Mononuclear cell (primary cell): ENCODE measurements around the gene DIP2B. TPM values are rescaled to one million over a fixed set of nuclear protein-coding genes. Genes with fewer than 3 reads are reported as not detected.

Experiments used
- H3K27me3 ChIP-seq: 2 replicates; pipeline ENCODE4 v1.6.0; 2011; ENCODE audit warnings: low read length, control low read depth; ENCODE audit not compliant: insufficient read depth
- H3K4me1 ChIP-seq: 2 replicates; pipeline ENCODE4 v1.5.1; 2011; ENCODE audit warnings: mild to moderate bottlenecking, low read length, control low read depth; ENCODE audit not compliant: insufficient read depth
- H3K4me3 ChIP-seq: 2 replicates; pipeline ENCODE4 v1.5.1; 2011; ENCODE audit warnings: mild to moderate bottlenecking, low read length, moderate library complexity
- H3K9me3 ChIP-seq: 2 replicates; pipeline ENCODE4 v1.5.1; 2011; ENCODE audit warnings: low read depth, mild to moderate bottlenecking, control low read depth, low read length
- total RNA-seq: library from RNA; depleted of rRNA; stranded (reverse); fragments of >200 nt; gene quantifications from one replicate; pipeline ENCODE4 v1.2.3, GENCODE V29; 2012

DIP2B gene
- total RNA-seq, 1 donor, result 39.9 TPM

DNA sequence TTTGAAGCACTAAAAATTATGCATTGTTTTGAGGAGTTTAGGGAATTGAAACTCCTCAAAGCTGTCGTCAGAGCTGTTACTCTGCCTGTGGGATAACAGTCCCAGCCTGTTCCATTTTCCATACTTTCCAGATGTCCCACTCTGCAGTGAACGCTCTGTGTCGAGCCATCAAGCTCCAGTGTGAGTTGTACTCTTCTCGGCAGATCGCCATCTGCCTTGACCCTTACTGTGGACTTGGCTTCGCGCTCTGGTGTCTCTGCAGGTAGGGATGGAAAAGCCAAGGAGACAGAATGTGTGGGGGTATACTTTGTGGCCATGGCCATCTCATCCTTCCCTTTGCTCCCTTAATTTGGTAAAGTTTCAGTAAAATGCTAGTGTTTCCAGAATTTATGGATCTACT lies 223.6 kb downstream of the DIP2B start:
- no peaks in the 10 kb centered on the region for H3K27me3 ChIP-seq
- H3K9me3 ChIP-seq, result no peaks in the 10 kb centered on the region
- no peak overlapping the region for H3K4me3 ChIP-seq
- H3K4me1 ChIP-seq, result no peaks in the 10 kb centered on the region

GRCh38 chr12:50728841-50729240 lies 224.1 kb downstream of the DIP2B start:
- no peaks in the 10 kb centered on the region for H3K9me3 ChIP-seq
- no peak overlapping the region for H3K4me3 ChIP-seq
- H3K27me3 ChIP-seq, result no peaks in the 10 kb centered on the region
- no peaks in the 10 kb centered on the region for H3K4me1 ChIP-seq

- H3K27me3 ChIP-seq, result no peaks in the 10 kb centered on the region
- H3K4me3 ChIP-seq, result no peak overlapping the region
- H3K9me3 ChIP-seq, result no peaks in the 10 kb centered on the region
- no peaks in the 10 kb centered on the region for H3K4me1 ChIP-seq
Observed at GRCh38 chr12:50732591-50732990, 227.8 kb downstream of the DIP2B start.

GRCh38 chr12:50733706-50734105 lies 228.9 kb downstream of the DIP2B start:
- H3K4me3 ChIP-seq, result no peak overlapping the region

DNA sequence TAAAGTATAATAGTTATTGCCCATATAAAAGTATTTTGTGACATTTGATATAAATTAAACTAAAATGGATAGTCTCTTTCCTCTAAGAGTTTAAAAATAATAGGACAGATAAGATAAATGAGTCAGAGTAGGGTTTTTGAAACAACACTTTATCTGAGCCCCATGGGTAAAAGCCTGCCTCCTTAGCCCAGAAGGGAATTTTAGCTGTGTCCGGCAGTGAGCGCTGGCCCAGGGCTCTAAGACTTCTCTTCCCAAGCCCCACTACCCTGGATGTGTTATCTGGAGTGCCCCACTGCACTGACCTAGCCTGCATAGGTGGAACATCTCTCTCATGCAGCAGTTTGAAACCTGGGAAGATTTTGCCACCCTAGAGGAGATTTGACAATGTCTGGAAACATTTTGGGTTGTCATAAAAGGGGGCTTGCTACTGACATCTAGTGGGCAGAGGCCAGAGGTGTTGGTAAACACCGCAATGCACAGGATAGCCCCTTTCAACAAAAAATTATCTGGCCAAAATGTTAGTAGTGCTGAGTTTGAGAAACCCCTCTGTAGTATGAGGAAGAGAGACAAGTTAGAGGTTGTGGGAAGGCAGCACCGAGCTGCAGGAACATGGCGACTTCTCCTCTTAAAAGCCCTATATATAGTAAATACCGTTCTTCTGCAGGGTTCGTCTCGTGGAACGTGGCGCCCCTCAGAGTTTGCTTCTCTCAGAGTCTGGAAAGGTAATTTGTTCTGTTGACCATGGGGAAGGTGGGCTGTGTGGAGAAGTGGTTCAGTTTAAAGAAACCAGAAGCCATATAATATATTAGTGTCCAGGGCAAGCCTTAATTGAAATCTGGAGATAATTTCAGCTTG lies 229.9 kb downstream of the DIP2B start:
- Histone ChIP-seq H3K9me3 (no peaks in the 10 kb centered on the region), H3K4me1 (no peaks in the 10 kb centered on the region), H3K27me3 (no peaks in the 10 kb centered on the region), H3K4me3 (no peak overlapping the region)

More at GRCh38 chr12:50733706-50734105, 228.9 kb downstream of the DIP2B start:
- Histone ChIP-seq H3K27me3 (no peaks in the 10 kb centered on the region), H3K4me1 (no peaks in the 10 kb centered on the region), H3K9me3 (no peaks in the 10 kb centered on the region)

- H3K4me3 ChIP-seq, result no peak overlapping the region
- H3K27me3 ChIP-seq, result no peaks in the 10 kb centered on the region
- H3K4me1 ChIP-seq, result no peaks in the 10 kb centered on the region
- no peaks in the 10 kb centered on the region for H3K9me3 ChIP-seq
Observed at GRCh38 chr12:50739611-50740010, 234.8 kb downstream of the DIP2B start.

GRCh38 chr12:50740307-50740706 lies 235.5 kb downstream of the DIP2B start:
- no peak overlapping the region for H3K4me3 ChIP-seq
- H3K9me3 ChIP-seq, result no peaks in the 10 kb centered on the region
- H3K4me1 ChIP-seq, result peaks cover 3% of the 10 kb centered on the region
- no peaks in the 10 kb centered on the region for H3K27me3 ChIP-seq

GRCh38 chr12:50742776-50743175 lies 238.0 kb downstream of the DIP2B start:
- peaks cover 15% of the 10 kb centered on the region for H3K4me1 ChIP-seq
- H3K9me3 ChIP-seq, result no peaks in the 10 kb centered on the region
- H3K4me3 ChIP-seq, result no peak overlapping the region
- H3K27me3 ChIP-seq, result no peaks in the 10 kb centered on the region

DNA sequence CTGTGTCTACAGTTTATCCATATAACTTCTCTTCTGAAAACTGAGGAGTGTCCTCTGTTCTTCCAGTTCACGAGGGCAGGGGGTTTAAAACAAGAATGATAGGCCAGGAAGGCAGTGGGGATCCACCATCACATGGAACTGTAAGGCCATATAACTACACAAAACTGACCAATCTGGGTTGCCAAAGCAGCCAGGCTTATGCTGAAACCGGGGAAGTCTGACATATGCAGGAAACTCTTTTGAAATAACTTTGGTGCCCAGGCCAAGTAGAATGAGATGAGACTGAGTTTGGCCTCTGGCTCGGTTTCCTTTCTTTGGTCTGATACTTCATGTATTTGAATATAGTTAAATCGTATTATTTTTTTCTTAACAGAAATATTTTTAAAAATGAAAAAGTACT lies 241.1 kb downstream of the DIP2B start:
- H3K27me3 ChIP-seq, result no peaks in the 10 kb centered on the region
- no peak overlapping the region for H3K4me3 ChIP-seq
- H3K4me1 ChIP-seq, result peaks cover 15% of the 10 kb centered on the region
- no peaks in the 10 kb centered on the region for H3K9me3 ChIP-seq

- no peaks in the 10 kb centered on the region for H3K27me3 ChIP-seq
- no peaks in the 10 kb centered on the region for H3K9me3 ChIP-seq
- H3K4me3 ChIP-seq, result no peak overlapping the region
- H3K4me1 ChIP-seq, result peaks cover 15% of the 10 kb centered on the region
Observed at GRCh38 chr12:50746431-50746830, 241.6 kb downstream of the DIP2B start.

- Histone ChIP-seq H3K9me3 (no peaks in the 10 kb centered on the region), H3K27me3 (no peaks in the 10 kb centered on the region), H3K4me3 (no peak overlapping the region), H3K4me1 (peaks cover 15% of the 10 kb centered on the region)
Observed at GRCh38 chr12:50747817-50748216, 243.0 kb downstream of the DIP2B start.

- Histone ChIP-seq H3K9me3 (no peaks in the 10 kb centered on the region), H3K27me3 (no peaks in the 10 kb centered on the region), H3K4me3 (no peak overlapping the region), H3K4me1 (peaks cover 15% of the 10 kb centered on the region)
Observed at GRCh38 chr12:50749459-50749882, 244.7 kb downstream of the DIP2B start.

DNA sequence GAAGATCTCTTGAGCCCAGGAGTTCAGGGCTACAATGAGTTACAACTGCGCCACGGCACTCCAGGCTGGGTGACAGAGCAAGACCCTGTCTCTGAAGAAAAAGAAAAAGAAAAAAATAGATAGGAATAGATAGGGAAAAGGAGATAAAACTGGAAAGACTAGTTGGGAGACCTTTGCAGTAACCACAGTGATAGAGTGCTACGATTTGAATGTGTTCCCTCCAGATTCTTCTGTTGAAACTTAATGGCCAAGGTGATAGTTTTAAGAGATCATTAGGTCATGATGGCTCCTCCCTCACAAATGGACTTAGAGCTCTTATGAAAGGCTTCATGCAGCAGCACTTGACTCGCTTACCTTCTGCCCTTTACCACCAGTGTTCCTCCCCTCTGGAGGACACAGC lies 245.6 kb downstream of the DIP2B start:
- no peaks in the 10 kb centered on the region for H3K9me3 ChIP-seq
- no peaks in the 10 kb centered on the region for H3K27me3 ChIP-seq
- no peak overlapping the region for H3K4me3 ChIP-seq
- peaks cover 12% of the 10 kb centered on the region for H3K4me1 ChIP-seq

GRCh38 chr12:50751948-50752721 lies 247.3 kb downstream of the DIP2B start:
- Histone ChIP-seq H3K9me3 (no peaks in the 10 kb centered on the region), H3K4me3 (no peak overlapping the region), H3K27me3 (no peaks in the 10 kb centered on the region)

GRCh38 chr12:50753232-50753769 lies 248.5 kb downstream of the DIP2B start:
- Histone ChIP-seq H3K27me3 (no peaks in the 10 kb centered on the region), H3K4me1 (no peaks in the 10 kb centered on the region), H3K9me3 (no peaks in the 10 kb centered on the region), H3K4me3 (no peak overlapping the region)

More at GRCh38 chr12:50751948-50752721, 247.3 kb downstream of the DIP2B start:
- H3K4me1 ChIP-seq, result no peaks in the 10 kb centered on the region
